AG09309 (cell line): Measurements from ENCODE around the gene CALN1.

Experiments
- DNase-seq: peaks from one replicate; pipeline ENCODE4 v3.0.0-alpha.2; 2010; ENCODE audit warnings: low read depth
- H3K4me3 ChIP-seq: 2 replicates; pipeline ENCODE4 v1.5.1; 2011; ENCODE audit warnings: mild to moderate bottlenecking, low read depth, low read length, moderate library complexity; ENCODE audit not compliant: control insufficient read depth
- TF ChIP-seq, protein P1 (sequence below): IDR thresholded peaks from 2 replicates; pipeline ENCODE4 v1.5.1; 2011; ENCODE audit warnings: mild to moderate bottlenecking, low read depth, low read length, inconsistent platforms; ENCODE audit not compliant: insufficient read depth, control insufficient read depth; ENCODE audit errors: missing control alignments

Gene CALN1

DNA sequence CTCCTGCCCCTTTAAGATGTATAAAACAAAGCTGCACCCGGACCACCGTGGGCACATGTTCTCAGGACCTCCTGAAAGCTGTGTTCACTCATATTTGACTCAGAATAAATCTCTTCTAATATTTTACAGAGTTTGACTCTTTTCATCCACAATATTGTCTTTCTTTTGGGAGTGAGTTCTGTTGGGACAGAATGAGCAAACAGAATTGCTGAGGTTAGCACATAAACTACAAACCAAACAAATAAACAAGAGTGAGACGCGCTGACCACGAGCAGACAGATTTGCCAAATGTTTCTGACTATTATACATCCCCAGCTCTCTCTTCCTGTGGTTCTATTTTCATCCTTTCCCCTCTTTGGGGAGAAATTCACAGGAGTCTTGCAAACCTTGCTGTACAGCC, 526.7 kb downstream of the CALN1 start:
- TF ChIP-seq, protein P1, sequence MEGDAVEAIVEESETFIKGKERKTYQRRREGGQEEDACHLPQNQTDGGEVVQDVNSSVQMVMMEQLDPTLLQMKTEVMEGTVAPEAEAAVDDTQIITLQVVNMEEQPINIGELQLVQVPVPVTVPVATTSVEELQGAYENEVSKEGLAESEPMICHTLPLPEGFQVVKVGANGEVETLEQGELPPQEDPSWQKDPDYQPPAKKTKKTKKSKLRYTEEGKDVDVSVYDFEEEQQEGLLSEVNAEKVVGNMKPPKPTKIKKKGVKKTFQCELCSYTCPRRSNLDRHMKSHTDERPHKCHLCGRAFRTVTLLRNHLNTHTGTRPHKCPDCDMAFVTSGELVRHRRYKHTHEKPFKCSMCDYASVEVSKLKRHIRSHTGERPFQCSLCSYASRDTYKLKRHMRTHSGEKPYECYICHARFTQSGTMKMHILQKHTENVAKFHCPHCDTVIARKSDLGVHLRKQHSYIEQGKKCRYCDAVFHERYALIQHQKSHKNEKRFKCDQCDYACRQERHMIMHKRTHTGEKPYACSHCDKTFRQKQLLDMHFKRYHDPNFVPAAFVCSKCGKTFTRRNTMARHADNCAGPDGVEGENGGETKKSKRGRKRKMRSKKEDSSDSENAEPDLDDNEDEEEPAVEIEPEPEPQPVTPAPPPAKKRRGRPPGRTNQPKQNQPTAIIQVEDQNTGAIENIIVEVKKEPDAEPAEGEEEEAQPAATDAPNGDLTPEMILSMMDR, result no peak
- no peak overlapping the region for H3K4me3 ChIP-seq
- no peak for DNase-seq

DNA sequence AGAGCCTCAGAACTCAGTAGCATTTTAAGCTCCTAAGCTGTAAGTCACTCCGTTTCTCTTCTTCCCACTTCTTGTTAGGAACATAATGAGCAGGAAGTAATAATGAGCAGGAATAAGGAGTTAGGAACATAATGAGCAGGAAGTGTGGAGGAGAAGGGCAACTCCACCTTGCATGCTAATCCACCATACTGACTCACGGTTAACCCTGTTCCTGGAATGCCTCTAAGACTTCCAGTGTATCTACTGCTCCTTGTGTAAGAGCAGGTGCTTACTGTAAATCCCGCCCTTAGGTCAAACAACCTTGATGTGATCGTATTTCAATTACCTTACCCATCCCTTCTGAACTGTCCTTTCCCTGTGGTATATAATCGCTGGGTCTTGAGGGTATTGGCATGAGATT, 528.7 kb downstream of the CALN1 start:
- H3K4me3 ChIP-seq, result no peak overlapping the region
- TF ChIP-seq, protein P1, result no peak
- DNase-seq, result no peak

DNA sequence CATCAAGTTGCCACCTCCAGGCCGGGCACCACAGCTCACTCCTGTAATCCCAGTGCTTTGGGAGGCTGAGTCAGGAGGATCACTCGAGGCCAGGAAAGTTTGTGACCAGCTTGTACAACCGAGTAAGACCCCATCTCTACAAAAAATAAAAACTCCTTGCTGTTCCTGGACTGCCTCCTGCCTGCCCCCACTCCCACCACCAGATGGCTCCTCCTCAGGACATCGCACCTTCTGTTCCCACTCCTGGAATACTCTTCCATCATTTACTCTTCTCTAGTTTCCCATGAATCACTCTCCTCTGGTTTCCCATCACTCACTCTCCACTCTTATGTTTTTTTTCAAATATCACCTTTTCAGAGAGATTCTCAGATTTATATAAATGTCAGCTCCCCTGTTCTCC, 540.7 kb downstream of the CALN1 start:
- H3K4me3 ChIP-seq, result no peak overlapping the region
- TF ChIP-seq, protein P1, result no peak
- DNase-seq, result no peak

DNA sequence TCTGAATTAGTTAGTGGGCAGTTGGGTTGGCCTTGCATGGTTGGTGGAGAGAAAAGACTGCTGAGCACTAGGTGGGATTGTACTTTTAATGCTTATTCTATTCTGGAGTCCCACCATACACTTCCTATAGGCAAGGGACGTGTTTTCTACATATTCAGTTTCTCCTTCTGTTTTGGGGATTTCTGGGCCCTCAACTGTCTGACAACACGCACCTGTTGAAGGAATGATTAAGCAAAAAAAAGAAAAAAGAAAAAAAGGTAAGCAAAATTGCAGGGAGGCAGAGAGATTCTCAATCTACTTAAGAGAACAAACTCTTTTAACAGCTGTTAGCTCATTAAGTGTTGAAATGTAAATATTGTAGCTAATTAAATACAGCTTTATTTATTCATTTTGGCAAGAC, 541.3 kb downstream of the CALN1 start:
- TF ChIP-seq, protein P1, result no peak
- H3K4me3 ChIP-seq, result no peak overlapping the region
- DNase-seq, result no peak

DNA sequence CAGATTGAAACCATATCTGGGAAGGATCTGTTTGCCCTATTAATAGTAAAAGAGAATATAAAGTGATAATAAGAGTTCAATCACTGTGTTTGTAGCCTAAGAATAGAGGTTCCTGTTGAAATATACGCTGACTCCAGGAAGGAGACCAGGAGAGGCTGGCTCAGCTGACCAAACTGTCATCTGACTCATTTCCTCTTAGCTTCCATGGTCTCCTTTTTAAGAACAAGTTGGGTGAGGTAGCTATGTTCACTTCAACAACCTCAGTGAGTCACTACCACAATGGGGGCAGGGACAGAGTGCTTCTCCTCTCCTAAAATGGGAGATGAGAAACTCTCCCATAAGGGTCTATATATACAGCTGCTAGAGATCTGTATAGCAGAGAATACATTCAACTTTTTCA, 543.3 kb downstream of the CALN1 start:
- H3K4me3 ChIP-seq, result no peak overlapping the region
- no peak for DNase-seq
- TF ChIP-seq, protein P1, result no peak

DNA sequence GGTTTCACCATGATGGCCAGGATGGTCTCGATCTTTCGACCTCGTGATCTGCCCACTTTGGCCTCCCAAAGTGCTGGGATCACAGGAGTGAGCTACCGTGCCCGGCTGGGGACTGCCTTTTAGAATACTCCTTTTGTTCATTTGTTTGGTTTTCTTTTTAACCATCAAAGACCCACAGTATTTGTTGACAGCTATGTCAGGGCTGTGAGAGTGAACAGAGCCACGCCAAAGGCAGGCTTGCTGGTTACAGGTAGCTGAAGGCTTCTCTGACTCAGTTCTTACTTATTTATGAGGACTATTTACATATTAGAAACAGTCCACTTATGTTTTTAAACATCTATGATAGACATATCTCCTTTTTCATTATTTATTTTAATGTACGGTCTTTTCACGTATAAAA, 544.5 kb downstream of the CALN1 start:
- TF ChIP-seq, protein P1, result no peak
- no peak overlapping the region for H3K4me3 ChIP-seq
- DNase-seq, result no peak

DNA sequence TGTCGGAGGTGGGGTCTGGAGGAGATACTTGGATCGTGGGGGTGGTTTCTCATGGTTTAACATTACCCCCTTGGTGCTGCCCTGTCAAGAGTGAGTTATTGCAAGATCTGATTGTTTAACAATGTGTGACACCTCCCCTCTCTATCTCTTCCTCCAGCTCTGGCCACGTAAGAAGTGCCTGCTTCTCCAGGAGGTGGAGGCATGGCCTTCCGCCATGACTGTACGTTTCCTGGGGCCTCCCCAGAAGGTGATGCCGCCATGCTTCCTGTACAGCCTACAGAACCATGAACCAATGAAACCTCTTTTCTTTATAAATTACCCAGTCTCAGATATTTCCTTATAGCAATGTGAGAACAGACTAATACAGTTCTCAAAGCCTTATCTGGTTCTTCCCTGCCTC, 547.0 kb downstream of the CALN1 start:
- TF ChIP-seq, protein P1, result no peak
- no peak for DNase-seq
- no peak overlapping the region for H3K4me3 ChIP-seq
